Duodenal mucosa (tissue), 2 donors: ENCODE measurements around the gene PARVB.

ENCODE experiments used
- H3K27ac ChIP-seq: one replicate; pipeline ENCODE4 v1.7.0; 2013; ENCODE audit warnings: low read depth, low read length
- H3K27me3 ChIP-seq, 2 donors: one replicate each; pipeline ENCODE4 v1.7.0; 2013; ENCODE audit warnings: low read length in 2 of 2, control low read depth in 1 of 2; ENCODE audit not compliant: insufficient read depth in 2 of 2, control insufficient read depth in 1 of 2
- H3K36me3 ChIP-seq, 2 donors: one replicate each; pipeline ENCODE4 v1.7.0; 2013; ENCODE audit warnings: low read length in 2 of 2, control low read depth in 1 of 2; ENCODE audit not compliant: insufficient read depth in 2 of 2, control insufficient read depth in 1 of 2
- H3K4me1 ChIP-seq, 2 donors: one replicate each; pipeline ENCODE4 v1.7.0; 2013; ENCODE audit warnings: low read length in 2 of 2, control low read depth in 1 of 2; ENCODE audit not compliant: insufficient read depth in 2 of 2, control insufficient read depth in 1 of 2
- H3K4me3 ChIP-seq, 2 donors: one replicate each; pipeline ENCODE4 v1.7.0; 2013; ENCODE audit warnings: low read length in 2 of 2, low read depth in 1 of 2
- H3K9ac ChIP-seq, 2 donors: one replicate each; pipeline ENCODE4 v1.7.0; 2013; ENCODE audit warnings: low read length in 2 of 2, low read depth in 1 of 2
- H3K9me3 ChIP-seq, 2 donors: one replicate each; pipeline ENCODE4 v1.7.0; 2013; ENCODE audit warnings: low read length in 2 of 2, control low read depth in 1 of 2; ENCODE audit not compliant: control insufficient read depth in 1 of 2

Gene PARVB

GRCh38 chr22:44173154-44173553, 149.1 kb downstream of the PARVB start:
- H3K9ac ChIP-seq: no peak overlapping the region
- H3K4me3 ChIP-seq: no peak overlapping the region
- H3K4me1 ChIP-seq: no peaks in the 10 kb centered on the region
- H3K36me3 ChIP-seq: no peaks in the 10 kb centered on the region
- no peaks in the 10 kb centered on the region for H3K9me3 ChIP-seq
- H3K27ac ChIP-seq: no peak overlapping the region
- no peaks in the 10 kb centered on the region for H3K27me3 ChIP-seq

- no peak overlapping the region for H3K9ac ChIP-seq
- H3K27ac ChIP-seq: no peak overlapping the region
- no peak overlapping the region for H3K4me3 ChIP-seq
- H3K9me3 ChIP-seq: no peaks in the 10 kb centered on the region
- H3K36me3 ChIP-seq: no peaks in the 10 kb centered on the region
- H3K27me3 ChIP-seq: no peaks in the 10 kb centered on the region
- peaks cover 0 to 5% of the 10 kb centered on the region in 2 donors for H3K4me1 ChIP-seq
Observed at GRCh38 chr22:44175676-44176075, 151.6 kb downstream of the PARVB start.

GRCh38 chr22:44179196-44179988, 155.3 kb downstream of the PARVB start:
- Histone ChIP-seq H3K4me1 (peaks cover 0 to 8% of the 10 kb centered on the region in 2 donors), H3K9me3 (no peaks in the 10 kb centered on the region), H3K27me3 (no peaks in the 10 kb centered on the region), H3K4me3 (no peak overlapping the region), H3K9ac (no peak overlapping the region), H3K27ac (no peak overlapping the region), H3K36me3 (peaks cover 0 to 3% of the 10 kb centered on the region in 2 donors)

GRCh38 chr22:44179989-44180705, 156.0 kb downstream of the PARVB start:
- no peak overlapping the region for H3K27ac ChIP-seq
- H3K9me3 ChIP-seq: no peaks in the 10 kb centered on the region
- H3K36me3 ChIP-seq: peaks cover 0 to 3% of the 10 kb centered on the region in 2 donors
- H3K9ac ChIP-seq: no peak overlapping the region
- H3K4me3 ChIP-seq: no peak overlapping the region
- peaks cover 0 to 8% of the 10 kb centered on the region in 2 donors for H3K4me1 ChIP-seq
- no peaks in the 10 kb centered on the region for H3K27me3 ChIP-seq

- H3K4me3 ChIP-seq: peak within 1 kb of the TSS; percentile 64 to 66
- peak within 1 kb of the TSS; percentile 60 to 63 for H3K9ac ChIP-seq
- peaks cover 0 to 8% of the 10 kb centered on the region in 2 donors for H3K4me1 ChIP-seq
- H3K27ac ChIP-seq: peak within 1 kb of the TSS; percentile 65
- no peaks in the 10 kb centered on the region for H3K9me3 ChIP-seq
- peaks cover 0 to 3% of the 10 kb centered on the region in 2 donors for H3K36me3 ChIP-seq
- no peaks in the 10 kb centered on the region for H3K27me3 ChIP-seq
Observed at GRCh38 chr22:44180706-44181032, 156.6 kb downstream of the PARVB start, which contains the start of gene PARVG. Gene PARVG, plus strand, starts transcription at chr22:44180925. Its CDS starts 2,405 bp downstream, at chr22:44183330.

- peak overlapping the region; percentile 60 to 63 for H3K9ac ChIP-seq
- H3K4me1 ChIP-seq: peaks cover 0 to 8% of the 10 kb centered on the region in 2 donors
- no peaks in the 10 kb centered on the region for H3K9me3 ChIP-seq
- no peaks in the 10 kb centered on the region for H3K27me3 ChIP-seq
- peak overlapping the region; percentile 64 to 66 for H3K4me3 ChIP-seq
- H3K36me3 ChIP-seq: peaks cover 0 to 3% of the 10 kb centered on the region in 2 donors
- H3K27ac ChIP-seq: peak overlapping the region; percentile 65
Observed at GRCh38 chr22:44181033-44181911, 157.2 kb downstream of the PARVB start.

GRCh38 chr22:44181912-44182587, 157.9 kb downstream of the PARVB start:
- Histone ChIP-seq H3K27me3 (no peaks in the 10 kb centered on the region), H3K27ac (peak overlapping the region; percentile 65), H3K4me1 (peaks cover 0 to 8% of the 10 kb centered on the region in 2 donors), H3K36me3 (peaks cover 0 to 6% of the 10 kb centered on the region in 2 donors), H3K9me3 (no peaks in the 10 kb centered on the region), H3K9ac (peak overlapping the region; percentile 60 to 63), H3K4me3 (peak overlapping the region; percentile 64 to 66)

- H3K36me3 ChIP-seq: peaks cover 0 to 6% of the 10 kb centered on the region in 2 donors
- H3K4me1 ChIP-seq: peaks cover 0 to 8% of the 10 kb centered on the region in 2 donors
- no peaks in the 10 kb centered on the region for H3K9me3 ChIP-seq
- no peaks in the 10 kb centered on the region for H3K27me3 ChIP-seq
- H3K9ac ChIP-seq: peak overlapping the region; percentile 60 to 63
- peak overlapping the region; percentile 64 to 66 for H3K4me3 ChIP-seq
- peak overlapping the region; percentile 50 for H3K27ac ChIP-seq
Observed at GRCh38 chr22:44182588-44183286, 158.6 kb downstream of the PARVB start.

- Histone ChIP-seq H3K9ac (no peak overlapping the region), H3K4me1 (peaks cover 0 to 8% of the 10 kb centered on the region in 2 donors), H3K9me3 (no peaks in the 10 kb centered on the region), H3K36me3 (peaks cover 0 to 6% of the 10 kb centered on the region in 2 donors), H3K27ac (peak overlapping the region; percentile 50), H3K27me3 (no peaks in the 10 kb centered on the region), H3K4me3 (no peak overlapping the region)
Observed at GRCh38 chr22:44183287-44183588, 159.1 kb downstream of the PARVB start.
